ENCODE results near the gene SEC14L5.

Gene SEC14L5

DNA sequence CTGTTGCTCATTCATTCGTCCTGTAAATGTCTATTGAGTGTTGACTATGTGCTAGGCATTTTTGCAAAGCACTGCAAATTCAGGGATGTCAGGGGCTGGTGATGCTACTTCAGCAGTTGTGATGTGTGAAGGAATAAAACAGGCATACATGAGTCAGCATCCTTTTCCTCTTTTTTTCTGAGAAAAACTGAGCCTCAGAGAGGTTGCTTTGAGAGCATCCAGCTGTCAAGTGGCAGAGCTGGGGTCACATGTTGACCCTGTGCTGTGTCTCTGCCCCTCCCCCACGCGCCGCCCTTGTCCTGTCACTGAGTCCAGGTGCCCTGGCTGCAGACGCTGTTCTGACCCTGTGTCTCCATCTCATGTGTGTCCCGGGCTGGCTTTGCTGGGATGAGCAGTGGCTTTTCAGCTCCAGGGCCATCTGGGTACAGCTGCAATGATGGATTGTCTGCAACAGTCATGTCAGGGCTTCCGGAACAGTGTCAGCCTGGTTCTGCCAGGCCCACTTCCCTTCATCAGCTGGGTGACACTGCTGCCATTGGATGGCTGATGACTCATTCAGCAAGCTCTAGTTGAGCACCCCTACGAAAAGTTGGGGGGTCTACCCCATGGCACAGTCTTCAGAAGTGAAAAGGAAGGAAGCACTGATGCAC lies 14.9 kb downstream of the SEC14L5 start:
- TF ChIP-seq, protein P1, sequence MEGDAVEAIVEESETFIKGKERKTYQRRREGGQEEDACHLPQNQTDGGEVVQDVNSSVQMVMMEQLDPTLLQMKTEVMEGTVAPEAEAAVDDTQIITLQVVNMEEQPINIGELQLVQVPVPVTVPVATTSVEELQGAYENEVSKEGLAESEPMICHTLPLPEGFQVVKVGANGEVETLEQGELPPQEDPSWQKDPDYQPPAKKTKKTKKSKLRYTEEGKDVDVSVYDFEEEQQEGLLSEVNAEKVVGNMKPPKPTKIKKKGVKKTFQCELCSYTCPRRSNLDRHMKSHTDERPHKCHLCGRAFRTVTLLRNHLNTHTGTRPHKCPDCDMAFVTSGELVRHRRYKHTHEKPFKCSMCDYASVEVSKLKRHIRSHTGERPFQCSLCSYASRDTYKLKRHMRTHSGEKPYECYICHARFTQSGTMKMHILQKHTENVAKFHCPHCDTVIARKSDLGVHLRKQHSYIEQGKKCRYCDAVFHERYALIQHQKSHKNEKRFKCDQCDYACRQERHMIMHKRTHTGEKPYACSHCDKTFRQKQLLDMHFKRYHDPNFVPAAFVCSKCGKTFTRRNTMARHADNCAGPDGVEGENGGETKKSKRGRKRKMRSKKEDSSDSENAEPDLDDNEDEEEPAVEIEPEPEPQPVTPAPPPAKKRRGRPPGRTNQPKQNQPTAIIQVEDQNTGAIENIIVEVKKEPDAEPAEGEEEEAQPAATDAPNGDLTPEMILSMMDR (IDR thresholded peaks at IDR 0.05; ENCODE audit: low read depth, low read length): no peak
- H3K27ac ChIP-seq: no peak overlapping the region
- DNase-seq: no peak
- H3K4me3 ChIP-seq (ENCODE audit: low read depth, low read length): no peak overlapping the region
- no peaks in the 10 kb centered on the region for H3K36me3 ChIP-seq
- no peaks in the 10 kb centered on the region for H3K9me3 ChIP-seq (ENCODE audit: severe bottlenecking)
- H3K27me3 ChIP-seq (ENCODE audit: insufficient read depth, low read depth, severe bottlenecking): no peaks in the 10 kb centered on the region

- Histone ChIP-seq H3K27ac (no peak overlapping the region), H3K9me3 (ENCODE audit: severe bottlenecking) (no peaks in the 10 kb centered on the region), H3K4me3 (ENCODE audit: low read depth, low read length) (no peak overlapping the region), H3K36me3 (no peaks in the 10 kb centered on the region), H3K27me3 (ENCODE audit: insufficient read depth, low read depth, severe bottlenecking) (no peaks in the 10 kb centered on the region)
- no peak for DNase-seq
- TF ChIP-seq, protein P1 (IDR thresholded peaks at IDR 0.05; ENCODE audit: low read depth, low read length): no peak
Measured at GRCh38 chr16:4976079-4976478, 17.9 kb downstream of the SEC14L5 start.

DNA sequence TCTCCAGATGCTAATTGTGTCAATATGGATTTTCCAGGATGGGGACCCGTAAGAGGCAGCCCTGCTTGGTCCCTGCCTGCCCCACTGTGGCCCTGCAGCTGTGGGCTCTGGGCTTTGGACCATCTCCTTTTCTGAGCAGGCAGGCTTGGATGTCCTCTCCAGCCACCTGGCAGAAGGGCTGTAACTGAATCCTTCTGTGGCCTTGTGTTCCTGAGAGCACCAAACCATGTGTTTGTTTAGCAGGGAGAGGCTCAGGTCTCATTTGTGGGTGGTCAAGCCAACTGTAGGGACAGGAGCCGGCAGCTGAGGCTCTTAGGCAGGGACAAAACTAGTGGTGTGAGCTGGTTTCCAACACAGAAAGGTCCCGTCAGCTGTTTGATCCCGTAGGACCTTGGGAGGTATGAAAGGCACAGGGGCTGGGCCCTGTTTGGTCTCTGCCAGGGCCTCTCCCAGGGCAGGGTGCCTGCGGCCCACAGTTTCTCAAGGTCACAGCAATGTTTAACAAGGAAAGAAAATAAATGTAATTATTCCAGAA lies 18.5 kb downstream of the SEC14L5 start:
- Histone ChIP-seq H3K36me3 (no peaks in the 10 kb centered on the region), H3K4me3 (ENCODE audit: low read depth, low read length) (no peak overlapping the region), H3K9me3 (ENCODE audit: severe bottlenecking) (no peaks in the 10 kb centered on the region), H3K27me3 (ENCODE audit: insufficient read depth, low read depth, severe bottlenecking) (no peaks in the 10 kb centered on the region), H3K27ac (no peak overlapping the region)
- no peak for DNase-seq
- TF ChIP-seq, protein P1 (IDR thresholded peaks at IDR 0.05; ENCODE audit: low read depth, low read length): no peak

DNA sequence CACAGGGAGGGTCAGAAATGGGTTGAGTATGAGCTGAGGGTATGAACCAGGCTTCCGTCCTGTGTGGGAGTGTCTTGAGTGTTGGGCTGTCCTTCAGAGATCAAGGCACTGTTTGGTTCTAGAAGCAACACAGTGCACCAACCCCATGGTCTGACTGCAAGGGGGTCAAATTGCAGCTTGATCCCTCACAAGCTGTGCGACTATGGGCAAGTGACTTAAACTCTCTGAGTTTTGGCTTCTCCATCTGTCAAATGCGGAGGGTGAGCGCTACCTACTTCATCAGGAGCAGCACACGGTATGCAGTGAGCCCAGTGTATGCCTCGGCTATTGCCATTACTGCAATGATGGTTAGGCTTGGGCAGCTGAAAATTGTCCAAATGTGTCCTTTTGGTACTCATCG lies 21.0 kb downstream of the SEC14L5 start:
- TF ChIP-seq, protein P1 (IDR thresholded peaks at IDR 0.05; ENCODE audit: low read depth, low read length): no peak
- no peak for DNase-seq
- Histone ChIP-seq H3K4me3 (ENCODE audit: low read depth, low read length) (no peak overlapping the region), H3K36me3 (no peaks in the 10 kb centered on the region), H3K9me3 (ENCODE audit: severe bottlenecking) (no peaks in the 10 kb centered on the region), H3K27me3 (ENCODE audit: insufficient read depth, low read depth, severe bottlenecking) (no peaks in the 10 kb centered on the region), H3K27ac (no peak overlapping the region)

DNA sequence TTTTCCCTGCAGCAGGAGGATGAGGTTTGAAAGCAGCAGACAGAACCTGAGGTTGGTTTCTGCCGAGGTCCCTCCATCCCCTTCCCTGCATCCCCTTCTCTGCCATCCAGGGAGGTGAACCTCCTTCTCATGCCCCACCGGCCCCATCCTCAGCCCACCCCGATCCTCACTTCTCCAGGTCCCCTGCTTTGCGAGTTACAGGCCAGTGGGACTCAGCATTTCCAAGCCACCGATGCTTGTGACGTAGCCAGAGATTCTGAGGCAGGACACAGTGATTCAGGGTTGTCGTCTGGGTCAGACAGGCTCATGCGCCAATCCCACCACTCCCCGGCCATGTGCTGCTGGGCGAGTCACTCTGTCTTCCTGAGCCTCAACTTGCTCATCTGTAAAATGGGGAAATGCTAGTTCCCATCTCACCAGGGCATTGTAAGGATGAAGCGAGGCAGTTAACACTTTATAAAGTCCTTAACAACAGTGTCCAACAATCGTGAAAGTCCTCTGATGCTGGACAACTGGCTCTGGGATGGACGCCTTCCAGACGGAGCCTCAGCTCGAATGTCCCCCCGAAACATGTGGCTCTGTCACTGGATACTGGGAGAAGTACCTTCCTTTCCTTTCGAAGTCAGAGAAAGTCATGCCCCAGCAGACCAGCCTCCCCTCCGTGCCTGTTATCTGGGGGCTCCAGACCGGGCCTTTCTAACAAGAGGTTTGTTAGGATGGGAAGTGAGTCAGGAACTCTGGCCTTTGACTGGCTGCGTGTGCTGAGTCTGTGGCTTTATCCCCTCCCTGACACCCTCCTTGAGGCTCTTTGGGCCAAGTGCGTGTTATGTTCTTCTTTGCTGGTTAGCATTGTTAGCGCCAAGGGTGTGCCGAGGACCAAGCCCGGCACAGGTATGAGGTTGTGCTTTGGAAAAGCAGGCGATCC lies 21.9 kb downstream of the SEC14L5 start:
- TF ChIP-seq, protein P1 (IDR thresholded peaks at IDR 0.05; ENCODE audit: low read depth, low read length): no peak
- H3K9me3 ChIP-seq (ENCODE audit: severe bottlenecking): no peaks in the 10 kb centered on the region
- no peak overlapping the region for H3K4me3 ChIP-seq (ENCODE audit: low read depth, low read length)
- H3K27ac ChIP-seq: no peak overlapping the region
- no peaks in the 10 kb centered on the region for H3K36me3 ChIP-seq
- no peak for DNase-seq
- no peaks in the 10 kb centered on the region for H3K27me3 ChIP-seq (ENCODE audit: insufficient read depth, low read depth, severe bottlenecking)

Data from WERI-Rb-1 (cell line).